ENCODE data around the gene PSENEN. TPM values are rescaled to one million over a fixed set of nuclear protein-coding genes. Genes with fewer than 3 reads are reported as not detected.

PSENEN gene
- total RNA-seq, 4 donors from 2014 or later: 22.2 to 45.8 (median 38.3) TPM

GRCh38 chr19:35738887-35739229 lies 6.6 kb upstream of the PSENEN start:
- no peak for ATAC-seq
- peaks cover 13 to 17% of the 10 kb centered on the region in 2 donors for H3K4me1 ChIP-seq
- peaks cover 0 to 53% of the 10 kb centered on the region in 2 donors for H3K36me3 ChIP-seq
- H3K27me3 ChIP-seq: no peaks in the 10 kb centered on the region
- H3K9me3 ChIP-seq: no peaks in the 10 kb centered on the region
- H3K27ac ChIP-seq: peak overlapping the region in 2 of 4 donors; percentile 14 to 86
- no peak overlapping the region for H3K4me3 ChIP-seq
- DNase-seq: no peak
- in situ Hi-C loops (cut with MboI; ENCODE audit: low sequenced_read_pairs in 4 of 4): no loop called here
- intact Hi-C loops (cut with DNase I; ENCODE audit: low total_unique reads): no loop called here
- TF ChIP-seq POLR2A (IDR thresholded peaks at IDR 0.05) (no peak), CTCF (IDR thresholded peaks at IDR 0.05 in 4 of 5, conservative IDR thresholded peaks at IDR 0.05 in 1 of 5) (no peak)

- Histone ChIP-seq H3K4me3 (peak overlapping the region; percentile 52 to 88 (median 78)), H3K36me3 (peaks cover 0 to 50% of the 10 kb centered on the region in 2 donors), H3K27me3 (no peaks in the 10 kb centered on the region), H3K27ac (peak overlapping the region; percentile 77 to 86 (median 82)), H3K4me1 (peaks cover 19 to 24% of the 10 kb centered on the region in 2 donors), H3K9me3 (no peaks in the 10 kb centered on the region)
- ATAC-seq: no peak
- TF ChIP-seq POLR2A (IDR thresholded peaks at IDR 0.05): no peak
- TF ChIP-seq CTCF (IDR thresholded peaks at IDR 0.05 in 4 of 5, conservative IDR thresholded peaks at IDR 0.05 in 1 of 5): no peak
- intact Hi-C loops (cut with DNase I; ENCODE audit: low total_unique reads): loop anchor here (1.0 to 10.0 kb wide), 5 partner anchors 37 to 1338 kb away; partner anchors contain the start of genes FXYD7, OVOL3, POLR2I and TBCB
- DNase-seq: no peak
- in situ Hi-C loops (cut with MboI; ENCODE audit: low sequenced_read_pairs in 4 of 4): no loop called here
Observed at GRCh38 chr19:35739275-35740107, 6.0 kb upstream of the PSENEN start.

- peak overlapping the region; percentile 77 to 86 (median 82) for H3K27ac ChIP-seq
- H3K4me3 ChIP-seq: peak overlapping the region; percentile 52 to 88 (median 78)
- intact Hi-C loops (cut with DNase I; ENCODE audit: low total_unique reads): loop anchor here (1.0 to 10.0 kb wide), 5 partner anchors 37 to 1337 kb away; partner anchors contain the start of genes FXYD7, OVOL3, POLR2I and TBCB
- no peak for DNase-seq
- TF ChIP-seq CTCF (IDR thresholded peaks at IDR 0.05 in 4 of 5, conservative IDR thresholded peaks at IDR 0.05 in 1 of 5) (no peak), POLR2A (IDR thresholded peaks at IDR 0.05) (no peak)
- H3K27me3 ChIP-seq: no peaks in the 10 kb centered on the region
- in situ Hi-C loops (cut with MboI; ENCODE audit: low sequenced_read_pairs in 4 of 4): no loop called here
- H3K36me3 ChIP-seq: peaks cover 0 to 44% of the 10 kb centered on the region in 2 donors
- H3K4me1 ChIP-seq: peaks cover 20 to 26% of the 10 kb centered on the region in 2 donors
- no peak for ATAC-seq
- H3K9me3 ChIP-seq: no peaks in the 10 kb centered on the region
Observed at GRCh38 chr19:35740108-35740422, 5.4 kb upstream of the PSENEN start.

GRCh38 chr19:35740423-35741202 lies 4.8 kb upstream of the PSENEN start:
- H3K36me3 ChIP-seq: peaks cover 0 to 39% of the 10 kb centered on the region in 2 donors
- H3K4me1 ChIP-seq: peaks cover 20 to 26% of the 10 kb centered on the region in 2 donors

More at GRCh38 chr19:35740423-35741202, 4.8 kb upstream of the PSENEN start:
- H3K4me3 ChIP-seq: peak overlapping the region; percentile 52 to 88 (median 78)
- in situ Hi-C loops (cut with MboI; ENCODE audit: low sequenced_read_pairs in 4 of 4): no loop called here
- no peaks in the 10 kb centered on the region for H3K27me3 ChIP-seq
- ATAC-seq: peak; percentile 74
- TF ChIP-seq POLR2A (IDR thresholded peaks at IDR 0.05) (peak in 1 of 2 donors; percentile 56), CTCF (IDR thresholded peaks at IDR 0.05 in 4 of 5, conservative IDR thresholded peaks at IDR 0.05 in 1 of 5) (peak in 3 of 5 experiments; percentile 9 to 34 (median 24))
- intact Hi-C loops (cut with DNase I; ENCODE audit: low total_unique reads): loop anchor here (1.0 to 10.0 kb wide), 5 partner anchors 38 to 1337 kb away; partner anchors contain the start of genes FXYD7, OVOL3, POLR2I and TBCB
- no peaks in the 10 kb centered on the region for H3K9me3 ChIP-seq
- peak; percentile 96 to 98 for DNase-seq
- H3K27ac ChIP-seq: peak overlapping the region; percentile 77 to 86 (median 82)

Data from gastrocnemius medialis (tissue), 4 donors.